Omental fat pad (tissue), 4 donors: ENCODE data around the gene KIF5C. TPM values are rescaled to one million over a fixed set of nuclear protein-coding genes. Genes with fewer than 3 reads are reported as not detected.

Experiments used
- ATAC-seq: fragments of 150-250 bp; one replicate; pipeline ENCODE4 v1.9.1; 2016; ENCODE audit warnings: mild to moderate bottlenecking, moderate library complexity; ENCODE audit not compliant: low FRiP score
- DNase-seq: peaks from one replicate; pipeline ENCODE4 v3.0.0-alpha.2; 2019; ENCODE audit warnings: low spot score
- total RNA-seq, 4 donors: library from RNA; depleted of rRNA; stranded (reverse); fragments of >200 nt; gene quantifications; one replicate each; pipeline ENCODE4 v1.1.0, GENCODE V29; 2016
- TF ChIP-seq, protein P1 (sequence below), 3 donors: fragments of 450-650 bp; IDR thresholded peaks; one replicate each; pipeline ENCODE4 v1.5.1; 2016 to 2017; ENCODE audit warnings: antibody characterized with exemption in 3 of 3, mild to moderate bottlenecking in 3 of 3, moderate library complexity in 2 of 3

KIF5C gene
- total RNA-seq, 4 donors from 2014 or later, result 0.88 to 4.5 (median 2.4) TPM

DNA sequence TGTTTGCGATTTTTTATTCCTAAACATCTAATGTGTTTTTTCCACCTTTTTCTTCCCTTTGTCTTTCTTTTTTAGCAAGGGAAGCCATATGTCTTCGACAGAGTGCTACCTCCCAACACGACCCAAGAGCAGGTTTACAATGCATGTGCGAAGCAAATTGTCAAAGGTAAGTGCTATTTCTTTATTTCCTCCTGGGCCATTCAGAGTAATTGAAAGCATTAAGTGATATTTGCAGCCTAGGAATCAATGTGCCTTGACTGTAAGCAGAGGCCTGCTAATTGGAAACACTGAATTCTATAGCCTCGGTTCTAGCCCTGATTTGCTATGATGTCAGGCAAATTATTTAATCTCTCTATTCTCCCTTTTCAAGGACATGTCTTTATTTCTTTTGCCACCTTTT is 47.0 kb downstream of the KIF5C start:
- TF ChIP-seq, protein P1, sequence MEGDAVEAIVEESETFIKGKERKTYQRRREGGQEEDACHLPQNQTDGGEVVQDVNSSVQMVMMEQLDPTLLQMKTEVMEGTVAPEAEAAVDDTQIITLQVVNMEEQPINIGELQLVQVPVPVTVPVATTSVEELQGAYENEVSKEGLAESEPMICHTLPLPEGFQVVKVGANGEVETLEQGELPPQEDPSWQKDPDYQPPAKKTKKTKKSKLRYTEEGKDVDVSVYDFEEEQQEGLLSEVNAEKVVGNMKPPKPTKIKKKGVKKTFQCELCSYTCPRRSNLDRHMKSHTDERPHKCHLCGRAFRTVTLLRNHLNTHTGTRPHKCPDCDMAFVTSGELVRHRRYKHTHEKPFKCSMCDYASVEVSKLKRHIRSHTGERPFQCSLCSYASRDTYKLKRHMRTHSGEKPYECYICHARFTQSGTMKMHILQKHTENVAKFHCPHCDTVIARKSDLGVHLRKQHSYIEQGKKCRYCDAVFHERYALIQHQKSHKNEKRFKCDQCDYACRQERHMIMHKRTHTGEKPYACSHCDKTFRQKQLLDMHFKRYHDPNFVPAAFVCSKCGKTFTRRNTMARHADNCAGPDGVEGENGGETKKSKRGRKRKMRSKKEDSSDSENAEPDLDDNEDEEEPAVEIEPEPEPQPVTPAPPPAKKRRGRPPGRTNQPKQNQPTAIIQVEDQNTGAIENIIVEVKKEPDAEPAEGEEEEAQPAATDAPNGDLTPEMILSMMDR (IDR thresholded peaks at IDR 0.05), result no peak
- DNase-seq (no peak), ATAC-seq (no peak)

DNA sequence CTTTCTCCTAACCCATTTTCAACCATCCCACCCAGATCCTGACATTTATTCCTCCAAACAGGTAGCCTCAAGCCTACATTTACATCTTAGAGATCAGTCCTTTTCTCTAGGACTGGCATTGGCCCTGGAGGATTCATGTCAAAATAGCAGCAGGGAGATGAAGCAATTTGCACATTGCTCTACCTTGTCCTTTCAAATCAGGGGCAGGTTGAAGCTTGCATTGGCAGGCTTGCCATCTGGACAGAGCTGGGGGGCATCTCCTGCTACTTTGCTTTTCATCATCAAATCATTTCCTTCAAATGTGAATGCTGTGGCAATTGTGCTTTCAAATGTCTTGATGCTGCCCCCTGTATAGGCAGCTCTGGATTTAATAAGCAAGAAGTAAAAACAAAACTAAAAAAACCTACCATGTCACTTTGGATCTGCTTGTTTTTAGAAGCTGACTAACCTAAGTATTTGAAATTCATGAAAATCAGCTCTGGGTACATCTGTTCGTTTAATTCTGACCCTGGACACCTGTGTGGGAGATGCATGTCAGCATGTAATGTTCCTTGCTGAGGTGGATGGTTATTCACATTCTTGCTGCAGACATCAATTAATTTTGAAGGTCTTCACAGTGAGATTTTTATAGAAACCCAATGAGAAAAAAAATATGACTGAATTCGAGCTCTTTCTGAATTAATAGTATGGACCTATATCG is 47.9 kb downstream of the KIF5C start:
- ATAC-seq (no peak), DNase-seq (no peak)
- TF ChIP-seq, protein P1 (IDR thresholded peaks at IDR 0.05), result no peak

DNA sequence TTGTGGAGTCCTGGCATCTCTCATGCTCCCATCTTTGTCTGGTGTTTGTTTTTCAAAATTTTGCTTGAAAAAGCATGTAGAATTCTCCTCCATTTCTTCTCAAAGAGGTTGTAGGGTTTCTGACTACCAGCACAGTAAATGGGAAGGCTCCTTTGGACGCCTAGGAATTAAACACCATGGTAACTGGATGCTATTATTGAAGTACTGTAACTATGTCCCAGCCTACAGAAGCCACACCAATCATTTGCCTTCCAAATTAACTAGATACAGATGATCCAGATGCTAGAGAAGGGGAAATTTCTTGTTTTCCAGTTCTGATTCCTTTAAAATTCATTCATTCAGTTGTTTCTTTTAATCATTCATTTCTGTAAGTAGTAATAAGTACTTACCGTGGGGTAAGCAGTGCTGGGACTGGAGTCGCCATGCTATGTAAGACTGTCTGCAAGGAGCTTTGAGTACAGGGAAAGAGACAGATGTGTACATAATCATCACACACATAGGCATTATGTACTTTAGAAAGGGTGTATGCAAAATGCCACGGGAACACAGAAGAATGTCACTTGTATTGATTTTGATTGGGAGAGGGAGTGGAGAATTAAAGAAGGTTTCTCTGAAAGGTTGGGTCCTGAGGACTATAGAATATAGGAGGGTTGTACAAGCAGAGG is 49.6 kb downstream of the KIF5C start:
- ATAC-seq, result no peak
- TF ChIP-seq, protein P1 (IDR thresholded peaks at IDR 0.05), result no peak

DNA sequence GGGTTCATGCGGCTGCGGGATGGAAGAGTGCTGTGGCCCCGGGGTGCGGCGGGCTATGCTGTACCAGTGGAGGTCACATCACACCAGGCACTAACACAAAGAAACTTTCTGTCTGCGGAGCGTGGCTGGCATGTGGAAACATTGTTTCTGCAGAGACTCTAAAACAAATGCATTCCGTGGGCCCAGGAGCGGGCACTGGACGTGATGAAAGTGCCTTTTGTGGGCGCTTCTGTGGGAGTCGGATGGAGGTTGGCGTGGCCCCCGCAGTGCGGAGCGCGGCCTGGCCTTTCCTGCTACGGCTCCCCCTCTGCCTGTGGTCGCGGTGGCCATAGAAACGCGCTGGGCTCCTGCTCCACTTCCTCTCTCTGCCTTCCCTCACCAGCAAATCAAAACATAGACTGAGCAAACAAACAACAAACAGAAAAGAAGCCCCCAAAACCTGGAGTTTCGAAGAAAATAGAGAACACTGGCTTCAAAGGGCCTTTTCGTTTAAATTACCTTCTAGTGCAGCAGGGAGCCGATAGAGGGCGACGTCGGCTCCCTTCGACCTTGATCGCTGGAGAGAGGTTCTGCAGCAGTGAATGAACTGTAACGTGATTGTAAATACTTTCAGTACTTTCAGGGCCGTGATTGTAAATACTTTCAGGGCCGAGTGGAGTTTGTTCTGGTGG is 51.4 kb downstream of the KIF5C start:
- ATAC-seq (no peak), DNase-seq (no peak)
- TF ChIP-seq, protein P1 (IDR thresholded peaks at IDR 0.05), result no peak

More for the DNA sequence above, 49.6 kb downstream of the KIF5C start:
- DNase-seq, result no peak

DNA sequence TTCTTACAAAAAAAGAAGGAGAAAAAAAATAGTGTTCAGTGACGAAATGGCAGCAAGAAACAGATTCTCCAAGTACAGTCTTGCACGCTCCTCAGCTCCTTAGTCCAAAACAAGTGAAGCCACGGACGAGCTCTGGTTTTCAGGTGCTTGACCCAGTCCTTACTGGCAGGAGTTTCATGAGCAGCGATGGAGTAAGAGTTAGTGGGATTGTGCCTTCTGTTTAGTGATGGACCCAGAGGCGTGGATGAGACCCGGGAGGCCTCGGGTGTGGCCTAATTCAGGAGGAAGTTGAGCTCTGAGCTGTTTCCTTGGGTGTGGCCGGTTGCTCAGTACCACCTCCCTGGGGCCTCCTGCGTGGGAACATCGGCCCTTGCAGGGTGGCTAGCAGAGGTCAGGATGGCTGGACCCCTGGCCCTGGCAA is 52.0 kb downstream of the KIF5C start:
- TF ChIP-seq, protein P1 (IDR thresholded peaks at IDR 0.05), result no peak
- no peak for ATAC-seq

DNA sequence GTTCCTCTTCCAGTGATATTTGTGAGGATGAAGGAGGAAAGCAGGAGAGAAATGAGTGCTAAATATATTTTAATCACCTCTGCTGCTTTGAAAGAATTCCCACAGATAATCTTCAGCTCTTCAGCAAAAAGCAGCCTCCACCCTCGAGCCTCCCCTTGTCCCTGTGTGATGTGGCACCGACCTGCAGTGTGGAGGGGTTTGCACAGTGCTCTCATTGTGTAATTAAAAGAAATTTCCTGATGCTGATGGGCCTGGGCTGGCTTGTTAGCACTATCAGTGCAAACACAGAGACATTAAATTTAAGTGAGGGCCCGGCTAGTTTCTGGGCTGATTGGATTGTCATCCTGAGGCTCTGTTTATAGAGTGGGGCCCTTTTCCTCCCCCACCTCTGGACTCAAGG is 53.4 kb downstream of the KIF5C start:
- TF ChIP-seq, protein P1 (IDR thresholded peaks at IDR 0.05), result no peak
- peak; percentile 41 for ATAC-seq
- DNase-seq, result no peak

More for the DNA sequence above, 52.0 kb downstream of the KIF5C start:
- no peak for DNase-seq
